OCI-LY1 (cell line): ENCODE data around the gene ANKRD13A.

Experiments used
- H2AFZ ChIP-seq: fragments of 200-600 bp; sonication (generic), shearing (Covaris generic); 2 replicates; pipeline ENCODE4 v1.6.0; 2014; ENCODE audit warnings: antibody characterized with exemption, mild to moderate bottlenecking, low read length
- H3F3A ChIP-seq: fragments of 200-600 bp; sonication (generic), shearing (Covaris generic); 2 replicates; pipeline ENCODE4 v1.6.0; 2014; ENCODE audit warnings: mild to moderate bottlenecking, antibody characterized with exemption, low read length, moderate library complexity; ENCODE audit not compliant: insufficient read depth
- H3K27ac ChIP-seq: fragments of 200-600 bp; sonication (generic); 2 replicates; pipeline ENCODE4 v1.5.1; 2014; ENCODE audit warnings: low read length, mixed run types, mild to moderate bottlenecking, low read depth; ENCODE audit not compliant: poor library complexity, severe bottlenecking
- H3K27me3 ChIP-seq: fragments of 200-600 bp; sonication (generic); 2 replicates; pipeline ENCODE4 v1.6.0; 2014; ENCODE audit warnings: antibody characterized with exemption, mild to moderate bottlenecking, low read length, moderate library complexity; ENCODE audit not compliant: insufficient read depth
- H3K36me3 ChIP-seq: fragments of 200-600 bp; sonication (generic); 2 replicates; pipeline ENCODE4 v1.6.1; 2014; ENCODE audit warnings: mild to moderate bottlenecking, antibody characterized with exemption, low read length, moderate library complexity, mixed read lengths; ENCODE audit not compliant: insufficient read depth
- H3K4me1 ChIP-seq: fragments of 200-600 bp; sonication (generic); 2 replicates; pipeline ENCODE4 v1.5.1; 2014; ENCODE audit warnings: mild to moderate bottlenecking, low read length, moderate library complexity; ENCODE audit not compliant: insufficient read depth, severe bottlenecking
- H3K4me2 ChIP-seq: fragments of 200-600 bp; sonication (generic), shearing (Covaris generic); 2 replicates; pipeline ENCODE4 v1.6.1; 2014; ENCODE audit warnings: low read length
- H3K4me3 ChIP-seq: fragments of 200-600 bp; sonication (generic); 2 replicates; pipeline ENCODE4 v1.5.1; 2014; ENCODE audit warnings: low read length, low read depth, mild to moderate bottlenecking, mixed read lengths; ENCODE audit not compliant: poor library complexity, severe bottlenecking
- H3K79me2 ChIP-seq: fragments of 200-600 bp; shearing (Covaris generic); 2 replicates; pipeline ENCODE4 v1.6.1; 2016; ENCODE audit warnings: mixed run types, low read length, mixed read lengths; ENCODE audit not compliant: insufficient read depth
- H3K9ac ChIP-seq: fragments of 200-600 bp; sonication (generic), shearing (Covaris generic); 2 replicates; pipeline ENCODE4 v1.6.1; 2014; ENCODE audit warnings: mild to moderate bottlenecking, low read length, mixed read lengths
- H3K9me2 ChIP-seq: fragments of 200-600 bp; sonication (generic), shearing (Covaris generic); 2 replicates; pipeline ENCODE4 v1.6.1; 2014; ENCODE audit warnings: low read depth, mild to moderate bottlenecking, low read length, mixed read lengths
- H3K9me3 ChIP-seq: fragments of 200-600 bp; shearing (Covaris generic); 2 replicates; pipeline ENCODE4 v1.6.1; 2014; ENCODE audit warnings: low read length, mixed read lengths
- H4K20me1 ChIP-seq: fragments of 200-600 bp; sonication (generic), shearing (Covaris generic); 2 replicates; pipeline ENCODE4 v1.6.0; 2016; ENCODE audit warnings: mild to moderate bottlenecking, low read length; ENCODE audit not compliant: insufficient read depth
- CTCF ChIP-seq: fragments of 200-600 bp; sonication (generic), shearing (Covaris generic); IDR thresholded peaks from 2 replicates; pipeline ENCODE4 v1.5.1; 2017; ENCODE audit warnings: mild to moderate bottlenecking, antibody characterized with exemption, low read length, moderate library complexity, mixed read lengths
- EZH2 ChIP-seq: fragments of 200-600 bp; sonication (generic), shearing (Covaris generic); IDR thresholded peaks from 2 replicates; pipeline ENCODE4 v1.8.0; 2017; ENCODE audit warnings: borderline replicate concordance, mixed run types, mild to moderate bottlenecking, antibody characterized with exemption, low read length, moderate library complexity, mixed read lengths

The ANKRD13A gene

GRCh38 chr12:110015132-110015531 is 15.9 kb downstream of the ANKRD13A start:
- Histone ChIP-seq H3K27me3 (no peaks in the 10 kb centered on the region), H3K4me1 (peaks cover 32% of the 10 kb centered on the region), H3K4me3 (no peak overlapping the region), H3K36me3 (peaks cover 63% of the 10 kb centered on the region), H3K9ac (no peak overlapping the region), H3K9me2 (no peaks in the 10 kb centered on the region), H3K27ac (no peak overlapping the region), H3K79me2 (peaks cover 4% of the 10 kb centered on the region; the same call in 1 of the 2 replicates), H3K4me2 (no peak overlapping the region), H3K9me3 (no peaks in the 10 kb centered on the region), H2AFZ (no peak overlapping the region), H4K20me1 (no peaks in the 10 kb centered on the region), H3F3A (peaks cover 5% of the 10 kb centered on the region; the same call in 1 of the 2 replicates)
- TF ChIP-seq EZH2 (no peak), CTCF (no peak)

- no peaks in the 10 kb centered on the region for H3K79me2 ChIP-seq
Observed at GRCh38 chr12:110020956-110021355, 21.7 kb downstream of the ANKRD13A start.

GRCh38 chr12:110023059-110023980 is 24.1 kb downstream of the ANKRD13A start:
- TF ChIP-seq EZH2 (no peak), CTCF (no peak)
- Histone ChIP-seq H3F3A (no peaks in the 10 kb centered on the region), H4K20me1 (no peaks in the 10 kb centered on the region), H2AFZ (no peak overlapping the region), H3K36me3 (peaks cover 79% of the 10 kb centered on the region), H3K4me3 (no peak overlapping the region), H3K27ac (no peak overlapping the region), H3K9ac (no peak overlapping the region), H3K4me1 (no peaks in the 10 kb centered on the region), H3K79me2 (no peaks in the 10 kb centered on the region), H3K9me3 (no peaks in the 10 kb centered on the region), H3K4me2 (no peak overlapping the region), H3K9me2 (no peaks in the 10 kb centered on the region), H3K27me3 (no peaks in the 10 kb centered on the region)

More at GRCh38 chr12:110020956-110021355, 21.7 kb downstream of the ANKRD13A start:
- Histone ChIP-seq H3K4me3 (no peak overlapping the region), H2AFZ (no peak overlapping the region), H3K27ac (no peak overlapping the region), H3K9me3 (no peaks in the 10 kb centered on the region), H3K9ac (no peak overlapping the region), H3K4me2 (no peak overlapping the region), H3K36me3 (peaks cover 82% of the 10 kb centered on the region), H3K27me3 (no peaks in the 10 kb centered on the region), H4K20me1 (no peaks in the 10 kb centered on the region), H3K4me1 (no peaks in the 10 kb centered on the region), H3F3A (no peaks in the 10 kb centered on the region), H3K9me2 (no peaks in the 10 kb centered on the region)
- TF ChIP-seq CTCF = no peak
- no peak for TF ChIP-seq EZH2
